ENCODE measurements around the gene SMARCB1.
"Not testable (repeated sequence)": the region's sequence is repeated elsewhere in the genome, so short reads cannot be mapped to it uniquely, and the experiment has no call there.

DNA sequence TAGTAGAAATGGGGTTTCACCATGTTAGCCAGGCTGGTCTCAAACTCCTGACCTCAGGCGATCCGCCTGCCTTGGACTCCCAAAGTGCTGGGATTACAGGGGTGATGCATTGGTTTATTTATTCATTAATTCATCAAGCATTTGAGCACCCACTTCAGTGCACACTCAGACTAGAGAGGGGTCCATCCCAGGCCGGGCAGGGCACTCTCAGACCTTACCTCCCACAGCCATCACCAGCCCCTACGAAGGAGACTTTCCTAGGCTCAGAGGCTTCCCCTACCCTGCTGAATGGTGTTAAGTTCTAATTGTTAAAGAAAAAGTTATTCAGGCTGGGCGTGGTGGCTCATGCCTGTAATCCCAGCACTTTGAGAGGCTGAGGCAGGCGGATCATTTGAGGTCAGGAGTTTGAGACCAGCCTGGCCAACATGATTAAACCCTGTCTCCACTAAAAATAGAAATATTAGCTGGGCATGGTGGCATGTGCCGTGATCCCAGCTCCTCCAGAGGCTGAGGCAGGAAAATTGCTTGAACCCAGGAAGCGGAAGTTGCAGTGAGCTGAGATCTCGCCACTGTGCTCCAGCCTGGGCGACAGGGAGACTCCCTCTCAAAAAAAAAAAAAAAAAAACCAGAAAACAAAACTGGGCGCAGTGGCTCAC is 77.9 kb downstream of the SMARCB1 start:
- not testable (repeated sequence) for TF ChIP-seq POLR2A (IDR thresholded peaks at IDR 0.05)
- TF ChIP-seq, protein P1, sequence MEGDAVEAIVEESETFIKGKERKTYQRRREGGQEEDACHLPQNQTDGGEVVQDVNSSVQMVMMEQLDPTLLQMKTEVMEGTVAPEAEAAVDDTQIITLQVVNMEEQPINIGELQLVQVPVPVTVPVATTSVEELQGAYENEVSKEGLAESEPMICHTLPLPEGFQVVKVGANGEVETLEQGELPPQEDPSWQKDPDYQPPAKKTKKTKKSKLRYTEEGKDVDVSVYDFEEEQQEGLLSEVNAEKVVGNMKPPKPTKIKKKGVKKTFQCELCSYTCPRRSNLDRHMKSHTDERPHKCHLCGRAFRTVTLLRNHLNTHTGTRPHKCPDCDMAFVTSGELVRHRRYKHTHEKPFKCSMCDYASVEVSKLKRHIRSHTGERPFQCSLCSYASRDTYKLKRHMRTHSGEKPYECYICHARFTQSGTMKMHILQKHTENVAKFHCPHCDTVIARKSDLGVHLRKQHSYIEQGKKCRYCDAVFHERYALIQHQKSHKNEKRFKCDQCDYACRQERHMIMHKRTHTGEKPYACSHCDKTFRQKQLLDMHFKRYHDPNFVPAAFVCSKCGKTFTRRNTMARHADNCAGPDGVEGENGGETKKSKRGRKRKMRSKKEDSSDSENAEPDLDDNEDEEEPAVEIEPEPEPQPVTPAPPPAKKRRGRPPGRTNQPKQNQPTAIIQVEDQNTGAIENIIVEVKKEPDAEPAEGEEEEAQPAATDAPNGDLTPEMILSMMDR (IDR thresholded peaks at IDR 0.05): not testable (repeated sequence)
